Loucy (cell line): ENCODE data around the gene H6PD.
A peak's percentile ranks its signal among the peaks of the same experiment; 100 is the strongest.

Source experiments
- H2AFZ ChIP-seq: fragments of 200-600 bp; sonication (generic); 2 replicates; pipeline ENCODE4 v1.6.0; 2016; ENCODE audit warnings: antibody characterized with exemption, mild to moderate bottlenecking, low read length, moderate library complexity
- H3F3A ChIP-seq: fragments of 200-600 bp; 2 replicates; pipeline ENCODE4 v1.6.0; 2016; ENCODE audit warnings: antibody characterized with exemption, low read depth, mild to moderate bottlenecking
- H3K27me3 ChIP-seq: fragments of 200-600 bp; sonication (generic); 2 replicates; pipeline ENCODE4 v1.6.1; 2014; ENCODE audit warnings: low read length, mild to moderate bottlenecking; ENCODE audit not compliant: insufficient read depth, poor library complexity, severe bottlenecking
- H3K36me3 ChIP-seq: fragments of 200-600 bp; sonication (generic); 2 replicates; pipeline ENCODE4 v1.6.1; 2016; ENCODE audit warnings: low read length; ENCODE audit not compliant: insufficient read depth
- H3K4me1 ChIP-seq: fragments of 200-600 bp; sonication (generic); 2 replicates; pipeline ENCODE4 v1.5.1; 2014; ENCODE audit warnings: low read length, mild to moderate bottlenecking; ENCODE audit not compliant: insufficient read depth, poor library complexity, severe bottlenecking
- H3K4me2 ChIP-seq: fragments of 200-600 bp; sonication (generic); 2 replicates; pipeline ENCODE4 v1.6.0; 2014; ENCODE audit warnings: antibody characterized with exemption, low read length, low read depth, mild to moderate bottlenecking; ENCODE audit not compliant: poor library complexity, severe bottlenecking
- H3K4me3 ChIP-seq: fragments of 200-600 bp; sonication (generic); 2 replicates; pipeline ENCODE4 v1.5.1; 2014; ENCODE audit warnings: low read length, mild to moderate bottlenecking, mixed read lengths; ENCODE audit not compliant: poor library complexity, severe bottlenecking
- H3K79me2 ChIP-seq: fragments of 200-600 bp; sonication (generic); 2 replicates; pipeline ENCODE4 v1.6.1; 2014; ENCODE audit warnings: low read length; ENCODE audit not compliant: insufficient read depth
- H3K9ac ChIP-seq: fragments of 200-600 bp; sonication (generic); 2 replicates; pipeline ENCODE4 v1.6.0; 2014; ENCODE audit warnings: mild to moderate bottlenecking, low read depth, low read length, moderate library complexity; ENCODE audit not compliant: poor library complexity, severe bottlenecking
- H3K9me2 ChIP-seq: fragments of 200-600 bp; sonication (generic); replicated peaks from 2 replicates; pipeline ENCODE4 v1.6.1; 2016; ENCODE audit warnings: low read depth, low read length, mixed read lengths
- H3K9me3 ChIP-seq: fragments of 200-600 bp; sonication (generic); 2 replicates; pipeline ENCODE4 v1.6.1; 2014; ENCODE audit warnings: mild to moderate bottlenecking, antibody characterized with exemption, low read length, low read depth; ENCODE audit not compliant: insufficient read depth
- H4K20me1 ChIP-seq: fragments of 200-600 bp; sonication (generic); 2 replicates; pipeline ENCODE4 v1.6.0; 2014; ENCODE audit warnings: antibody characterized with exemption, low read length, mild to moderate bottlenecking; ENCODE audit not compliant: insufficient read depth, poor library complexity, severe bottlenecking
- EZH2phosphoT487 ChIP-seq: fragments of 200-600 bp; IDR thresholded peaks from 2 replicates; pipeline ENCODE4 v1.6.1; 2018; ENCODE audit warnings: antibody characterized with exemption, mild to moderate bottlenecking, moderate library complexity, borderline replicate concordance
- TF ChIP-seq, protein P1 (sequence below): fragments of 200-600 bp; sonication (generic); conservative IDR thresholded peaks from 2 replicates; pipeline ENCODE4 v1.5.1; 2014; ENCODE audit warnings: mild to moderate bottlenecking, antibody characterized with exemption, low read length

Gene H6PD

GRCh38 chr1:9196129-9197040 lies 38.2 kb upstream of the H6PD start:
- no peak overlapping the region for H3K4me3 ChIP-seq
- H3K4me2 ChIP-seq, result peak overlapping the region; percentile 21
- no peaks in the 10 kb centered on the region for H3K79me2 ChIP-seq
- no peak for TF ChIP-seq EZH2phosphoT487
- TF ChIP-seq, protein P1, sequence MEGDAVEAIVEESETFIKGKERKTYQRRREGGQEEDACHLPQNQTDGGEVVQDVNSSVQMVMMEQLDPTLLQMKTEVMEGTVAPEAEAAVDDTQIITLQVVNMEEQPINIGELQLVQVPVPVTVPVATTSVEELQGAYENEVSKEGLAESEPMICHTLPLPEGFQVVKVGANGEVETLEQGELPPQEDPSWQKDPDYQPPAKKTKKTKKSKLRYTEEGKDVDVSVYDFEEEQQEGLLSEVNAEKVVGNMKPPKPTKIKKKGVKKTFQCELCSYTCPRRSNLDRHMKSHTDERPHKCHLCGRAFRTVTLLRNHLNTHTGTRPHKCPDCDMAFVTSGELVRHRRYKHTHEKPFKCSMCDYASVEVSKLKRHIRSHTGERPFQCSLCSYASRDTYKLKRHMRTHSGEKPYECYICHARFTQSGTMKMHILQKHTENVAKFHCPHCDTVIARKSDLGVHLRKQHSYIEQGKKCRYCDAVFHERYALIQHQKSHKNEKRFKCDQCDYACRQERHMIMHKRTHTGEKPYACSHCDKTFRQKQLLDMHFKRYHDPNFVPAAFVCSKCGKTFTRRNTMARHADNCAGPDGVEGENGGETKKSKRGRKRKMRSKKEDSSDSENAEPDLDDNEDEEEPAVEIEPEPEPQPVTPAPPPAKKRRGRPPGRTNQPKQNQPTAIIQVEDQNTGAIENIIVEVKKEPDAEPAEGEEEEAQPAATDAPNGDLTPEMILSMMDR, result peak; percentile 86
- peak overlapping the region; percentile 49 for H2AFZ ChIP-seq
- H3K9me2 ChIP-seq, result no peaks in the 10 kb centered on the region
- H3F3A ChIP-seq, result no peaks in the 10 kb centered on the region
- no peak overlapping the region for H3K9ac ChIP-seq
- H3K27me3 ChIP-seq, result no peaks in the 10 kb centered on the region
- peaks cover 18% of the 10 kb centered on the region for H3K4me1 ChIP-seq
- H3K36me3 ChIP-seq, result no peaks in the 10 kb centered on the region
- H3K9me3 ChIP-seq, result no peaks in the 10 kb centered on the region
- H4K20me1 ChIP-seq, result no peaks in the 10 kb centered on the region

DNA sequence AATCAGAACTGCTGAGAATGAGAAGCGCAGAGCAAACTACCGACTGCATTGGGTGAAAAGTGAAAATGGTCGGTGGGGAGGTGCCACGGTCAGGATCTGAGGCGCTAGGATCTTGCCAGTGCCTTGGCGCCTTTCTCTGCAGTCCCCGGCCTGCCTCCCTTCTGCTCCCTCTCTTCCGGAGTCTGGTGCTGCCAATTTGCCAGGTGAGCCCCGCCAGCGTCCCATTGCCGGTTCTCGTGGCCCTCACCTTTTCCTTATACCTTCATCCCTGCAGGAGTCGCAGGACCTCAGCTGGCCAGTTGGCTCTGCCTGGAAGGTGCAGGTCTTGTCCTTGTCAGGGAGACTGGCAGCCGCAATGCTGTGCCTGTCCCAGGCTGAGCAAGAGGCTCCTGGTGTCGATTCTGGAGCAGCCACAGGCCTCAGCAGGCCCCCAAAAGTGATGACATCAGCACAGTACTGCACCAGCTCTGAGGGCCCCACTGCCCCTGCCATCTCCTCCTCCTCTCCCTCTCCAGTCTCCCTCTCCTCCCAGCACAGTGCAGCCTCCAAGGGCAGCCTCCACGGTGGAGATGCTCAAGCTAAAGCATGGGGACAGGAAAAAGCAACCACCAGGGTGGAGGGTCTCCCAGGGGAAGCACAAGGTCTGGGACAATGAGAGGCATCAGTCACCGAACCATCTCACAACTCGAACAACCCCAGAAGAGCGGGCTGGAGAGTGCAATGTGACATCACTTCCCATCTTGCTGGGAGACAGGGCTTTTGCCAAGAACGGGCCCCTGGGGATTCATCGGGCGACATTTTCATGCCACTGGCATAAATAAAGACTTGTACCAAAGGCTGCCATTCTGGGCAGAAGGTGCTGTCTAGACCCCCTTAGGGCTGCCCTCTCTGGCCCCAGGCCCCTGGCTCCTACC lies 37.1 kb upstream of the H6PD start:
- Histone ChIP-seq H3K4me1 (peaks cover 29% of the 10 kb centered on the region), H3K4me3 (no peak overlapping the region), H3K9me2 (no peaks in the 10 kb centered on the region), H4K20me1 (no peaks in the 10 kb centered on the region), H3K4me2 (no peak overlapping the region), H3K9ac (no peak overlapping the region), H3K79me2 (no peaks in the 10 kb centered on the region), H3K9me3 (no peaks in the 10 kb centered on the region), H2AFZ (no peak overlapping the region), H3F3A (no peaks in the 10 kb centered on the region), H3K27me3 (peaks cover 7% of the 10 kb centered on the region), H3K36me3 (no peaks in the 10 kb centered on the region)
- no peak for TF ChIP-seq EZH2phosphoT487
- TF ChIP-seq, protein P1, result no peak

DNA sequence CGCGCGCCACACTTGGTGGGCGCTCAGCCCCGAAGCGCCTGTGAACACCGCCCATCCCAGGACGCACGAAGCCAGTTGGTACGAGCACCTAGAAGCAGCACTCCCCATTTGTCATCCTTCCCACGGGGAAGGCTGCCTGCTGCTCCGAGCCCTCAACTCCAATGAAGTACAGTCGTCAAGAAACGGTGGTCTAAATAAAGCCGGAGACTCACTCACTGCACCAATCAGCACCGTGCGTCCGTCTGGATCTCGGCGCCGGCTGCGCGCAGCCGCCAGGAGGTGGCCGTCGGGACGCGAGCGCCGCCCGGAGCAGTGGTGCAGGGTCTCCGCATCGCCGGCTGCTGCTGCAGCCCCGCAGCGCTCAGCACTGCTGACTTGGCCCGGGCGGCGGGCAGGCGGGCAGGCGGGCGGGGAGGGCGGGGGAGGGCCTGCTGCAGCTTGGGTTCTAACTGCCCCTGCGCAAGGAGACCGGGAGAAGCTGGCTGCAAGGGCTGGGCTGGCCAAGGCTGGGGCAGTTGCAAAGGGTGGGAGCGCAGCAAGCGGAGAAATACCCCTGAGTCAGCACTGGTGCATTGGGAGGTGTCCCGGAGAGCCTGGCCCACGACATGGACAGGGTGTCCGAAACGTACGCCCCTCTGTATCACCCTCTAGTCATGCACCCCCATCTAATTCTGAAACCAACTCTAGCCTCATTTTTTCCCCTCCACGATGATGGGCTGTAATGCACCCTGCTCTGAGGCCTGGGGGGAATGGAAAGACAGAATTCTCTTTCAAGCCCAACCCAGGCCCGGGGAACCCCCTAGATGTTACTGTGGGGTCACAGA lies 35.8 kb upstream of the H6PD start:
- Histone ChIP-seq H3K4me3 (no peak overlapping the region), H3K79me2 (no peaks in the 10 kb centered on the region), H4K20me1 (no peaks in the 10 kb centered on the region), H2AFZ (no peak overlapping the region), H3K36me3 (no peaks in the 10 kb centered on the region), H3K4me1 (peaks cover 42% of the 10 kb centered on the region), H3K9me3 (no peaks in the 10 kb centered on the region), H3F3A (no peaks in the 10 kb centered on the region), H3K4me2 (no peak overlapping the region), H3K27me3 (peaks cover 16% of the 10 kb centered on the region), H3K9ac (no peak overlapping the region), H3K9me2 (no peaks in the 10 kb centered on the region)
- TF ChIP-seq, protein P1, result no peak
- TF ChIP-seq EZH2phosphoT487, result no peak
